HCT116 (cell line): ENCODE measurements around the gene MBD6.
A peak's percentile ranks its signal among the peaks of the same experiment; 100 is the strongest.

Experiments used
- CTCF ChIP-seq, 3 experiments: fragments of 200-600 bp in 1 of 3; sonication (generic) in 1 of 3; IDR thresholded peaks in 2 of 3; conservative IDR thresholded peaks in 1 of 3; 2 replicates each; pipeline ENCODE4 v1.5.1; 2012 to 2017; ENCODE audit warnings: low read depth in 2 of 3, low read length in 2 of 3, antibody characterized with exemption in 1 of 3, borderline replicate concordance in 1 of 3, control low read depth in 1 of 3, mild to moderate bottlenecking in 1 of 3, mixed read lengths in 1 of 3, mixed run types in 1 of 3, moderate library complexity in 1 of 3; ENCODE audit not compliant: insufficient read depth in 1 of 3
- EZH2 ChIP-seq: fragments of 200-600 bp; sonication (generic); IDR thresholded peaks from 2 replicates; pipeline ENCODE4 v1.6.1; 2017; ENCODE audit warnings: antibody characterized with exemption, mixed run types
- POLR2A ChIP-seq: IDR thresholded peaks from 2 replicates; pipeline ENCODE4 v1.7.0; 2011; ENCODE audit warnings: borderline replicate concordance; ENCODE audit not compliant: insufficient read depth, insufficient read length; ENCODE audit errors: extremely low read depth
- POLR2AphosphoS5 ChIP-seq: IDR thresholded peaks from 2 replicates; pipeline ENCODE4 v1.6.1; 2011; ENCODE audit warnings: mild to moderate bottlenecking, low read depth, low read length, moderate library complexity
- TF ChIP-seq, protein P1 (sequence below): IDR thresholded peaks from 2 replicates; pipeline ENCODE4 v1.6.1; 2012

GRCh38 chr12:57520053-57520818 is 2.4 kb upstream of the MBD6 start, which contains the start of gene DDIT3:
- no peak for TF ChIP-seq CTCF (IDR thresholded peaks at IDR 0.05 in 2 of 3, conservative IDR thresholded peaks at IDR 0.05 in 1 of 3; ENCODE audit: borderline replicate concordance in 1 of 3, insufficient read depth in 1 of 3, low read depth in 2 of 3, low read length in 2 of 3)
- TF ChIP-seq POLR2AphosphoS5, result peak; percentile 100
- TF ChIP-seq POLR2A, result peak; percentile 99
- TF ChIP-seq, protein P1, sequence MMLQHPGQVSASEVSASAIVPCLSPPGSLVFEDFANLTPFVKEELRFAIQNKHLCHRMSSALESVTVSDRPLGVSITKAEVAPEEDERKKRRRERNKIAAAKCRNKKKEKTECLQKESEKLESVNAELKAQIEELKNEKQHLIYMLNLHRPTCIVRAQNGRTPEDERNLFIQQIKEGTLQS, result no peak
- TF ChIP-seq EZH2, result no peak
